ELR (cell line): Measurements from ENCODE around the gene FAM200B.

Experiments used
- DNase-seq: peaks from one replicate; pipeline ENCODE4 v3.0.0-alpha.2; 2015; ENCODE audit warnings: low read depth

FAM200B gene

DNA sequence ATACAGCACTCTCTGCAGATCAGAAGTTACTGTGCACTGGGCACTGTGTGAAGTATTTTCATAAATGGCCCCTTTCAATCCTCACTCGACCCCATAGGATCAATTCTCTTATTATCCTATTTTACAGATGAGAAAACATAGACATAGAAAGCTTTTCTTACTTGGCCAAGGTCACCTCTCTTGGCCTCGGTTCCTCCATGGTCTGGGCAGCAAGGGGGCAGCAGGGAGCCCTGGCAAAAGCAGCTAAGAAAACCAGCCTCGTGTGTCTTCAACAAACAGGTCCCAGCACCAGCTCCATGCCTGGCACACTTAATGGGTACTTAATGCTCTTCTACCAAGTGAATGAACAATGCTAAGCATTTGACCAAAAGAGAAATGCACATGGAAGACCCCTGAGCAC is 55.6 kb downstream of the FAM200B start:
- DNase-seq = no peak

DNA sequence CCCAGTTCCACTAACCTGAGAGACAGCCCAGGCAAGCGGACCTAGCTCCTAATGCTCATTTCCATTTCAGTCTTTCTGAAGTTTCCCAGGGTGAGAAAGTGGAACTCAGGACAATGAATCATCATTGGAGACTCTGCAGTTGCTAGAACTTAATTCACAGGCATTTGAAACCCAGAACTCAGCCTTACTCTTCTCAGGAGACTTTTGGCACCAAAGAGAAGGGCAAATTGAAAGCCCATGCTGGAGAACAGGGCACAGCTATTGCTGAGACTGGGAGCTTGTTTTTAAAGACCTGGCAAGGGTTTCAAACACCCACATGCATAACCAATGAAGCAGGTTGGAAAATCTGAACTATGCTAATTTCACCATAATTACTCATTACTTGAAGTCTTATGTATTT is 57.2 kb downstream of the FAM200B start:
- DNase-seq = peak; percentile 2
